T-helper 2 cell treated with Interferon-gamma antibody and Interleukin-4, amounts not matched to agents 5 μg/mL and 100 μg/mL, for 36 hours (primary cell): ENCODE results near the gene ADGRB2.

ENCODE experiments used
- DNase-seq: peaks from one replicate; pipeline ENCODE4 v3.0.0; 2021; ENCODE audit warnings: low spot score
- H3K27ac Mint-ChIP-seq: one replicate; pipeline ENCODE4 v1.8.0; 2021; ENCODE audit warnings: mild to moderate bottlenecking, mixed read lengths
- H3K27me3 Mint-ChIP-seq: one replicate; pipeline ENCODE4 v1.8.0; 2021; ENCODE audit warnings: low read depth, mixed read lengths
- H3K36me3 Mint-ChIP-seq: one replicate; pipeline ENCODE4 v1.8.0; 2021; ENCODE audit warnings: low read depth, mixed read lengths
- H3K4me1 Mint-ChIP-seq: one replicate; pipeline ENCODE4 v1.8.0; 2021; ENCODE audit warnings: low read depth, mixed read lengths
- H3K4me3 Mint-ChIP-seq: one replicate; pipeline ENCODE4 v1.8.0; 2022; ENCODE audit warnings: mild to moderate bottlenecking, moderate library complexity, mixed read lengths
- H3K9me3 Mint-ChIP-seq: one replicate; pipeline ENCODE4 v1.8.0; 2021; ENCODE audit warnings: mixed read lengths

ADGRB2 gene

DNA sequence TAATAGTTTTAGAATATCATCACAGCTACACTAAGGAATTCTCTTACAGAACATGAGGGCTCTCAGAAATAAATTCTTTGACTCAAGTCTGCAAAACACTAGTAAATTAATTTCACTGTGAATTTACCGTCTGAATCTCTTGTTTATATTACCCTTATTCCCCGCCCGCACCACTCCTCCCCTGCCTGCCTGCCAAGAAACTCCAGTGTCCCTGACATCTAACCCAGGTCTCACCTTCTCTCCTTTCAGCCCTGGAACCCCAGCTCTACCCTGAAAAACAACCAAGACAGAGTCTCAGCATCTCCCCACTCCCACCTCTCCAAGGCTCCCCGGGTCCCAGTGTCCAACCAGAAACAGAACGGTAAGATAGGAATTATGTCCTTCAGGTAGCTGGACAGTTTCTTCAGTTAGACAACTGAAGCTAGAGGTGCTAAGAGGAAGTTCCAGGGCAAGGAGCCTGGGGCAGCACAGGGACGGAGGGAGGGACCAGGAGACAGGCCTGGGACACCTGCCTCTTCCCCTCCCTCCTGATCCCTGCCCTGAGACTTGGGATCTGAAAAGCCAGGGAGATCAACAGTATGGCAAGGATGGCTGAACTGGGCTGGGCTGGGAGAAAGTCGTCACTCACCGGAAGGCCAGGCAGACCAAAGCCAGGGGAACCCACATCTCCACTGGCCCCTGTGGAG is 75.8 kb downstream of the ADGRB2 start:
- Mint-ChIP-seq H3K27ac (no peak overlapping the region), H3K4me3 (no peak overlapping the region), H3K27me3 (no peaks in the 10 kb centered on the region), H3K4me1 (no peaks in the 10 kb centered on the region), H3K36me3 (no peaks in the 10 kb centered on the region), H3K9me3 (no peaks in the 10 kb centered on the region)
- DNase-seq = no peak

DNA sequence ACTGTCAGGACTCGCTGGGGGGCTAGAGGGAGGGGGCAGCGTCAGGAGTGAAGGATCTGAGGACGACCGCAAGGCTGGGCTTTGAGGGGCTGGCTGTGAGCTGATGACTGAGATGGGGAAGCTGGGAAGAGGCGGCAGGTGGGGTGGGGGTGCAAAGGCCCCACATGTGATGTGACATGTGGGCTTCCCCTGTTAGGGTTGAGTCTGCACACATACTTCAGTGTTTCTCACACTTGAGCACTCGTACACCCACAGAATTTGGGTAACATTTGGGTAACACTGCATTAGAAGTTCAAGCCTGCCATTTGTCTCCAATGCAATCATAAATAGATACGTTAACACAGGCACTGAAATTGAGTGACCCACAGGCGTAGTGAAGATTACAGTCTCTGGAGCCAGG is 76.5 kb downstream of the ADGRB2 start:
- H3K27me3 Mint-ChIP-seq = no peaks in the 10 kb centered on the region
- no peak overlapping the region for H3K4me3 Mint-ChIP-seq
- H3K36me3 Mint-ChIP-seq = no peaks in the 10 kb centered on the region
- no peaks in the 10 kb centered on the region for H3K4me1 Mint-ChIP-seq
- DNase-seq = no peak
- H3K9me3 Mint-ChIP-seq = no peaks in the 10 kb centered on the region
- no peak overlapping the region for H3K27ac Mint-ChIP-seq

DNA sequence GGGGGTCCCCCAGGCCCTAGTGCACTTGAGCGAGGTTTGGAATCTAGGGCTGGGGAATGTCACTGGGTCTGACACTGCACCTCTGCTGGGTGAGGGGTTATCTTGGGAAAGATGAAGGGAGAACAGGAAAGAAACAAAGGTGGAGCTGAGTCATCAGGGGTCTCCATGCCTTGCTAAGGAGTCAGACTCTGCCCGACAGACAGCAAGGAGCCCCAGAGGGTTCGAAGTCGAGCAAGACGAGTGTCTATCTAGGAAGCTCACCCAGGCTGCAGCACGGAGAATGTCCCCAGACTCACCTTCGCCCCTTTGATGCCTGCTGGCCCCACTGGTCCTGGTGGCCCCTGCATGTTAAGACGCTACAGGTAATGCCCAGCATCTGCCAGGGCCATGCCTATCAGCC is 78.3 kb downstream of the ADGRB2 start:
- no peaks in the 10 kb centered on the region for H3K27me3 Mint-ChIP-seq
- H3K36me3 Mint-ChIP-seq = no peaks in the 10 kb centered on the region
- no peak overlapping the region for H3K27ac Mint-ChIP-seq
- H3K4me1 Mint-ChIP-seq = no peaks in the 10 kb centered on the region
- no peak overlapping the region for H3K4me3 Mint-ChIP-seq
- H3K9me3 Mint-ChIP-seq = no peaks in the 10 kb centered on the region
- DNase-seq = no peak

DNA sequence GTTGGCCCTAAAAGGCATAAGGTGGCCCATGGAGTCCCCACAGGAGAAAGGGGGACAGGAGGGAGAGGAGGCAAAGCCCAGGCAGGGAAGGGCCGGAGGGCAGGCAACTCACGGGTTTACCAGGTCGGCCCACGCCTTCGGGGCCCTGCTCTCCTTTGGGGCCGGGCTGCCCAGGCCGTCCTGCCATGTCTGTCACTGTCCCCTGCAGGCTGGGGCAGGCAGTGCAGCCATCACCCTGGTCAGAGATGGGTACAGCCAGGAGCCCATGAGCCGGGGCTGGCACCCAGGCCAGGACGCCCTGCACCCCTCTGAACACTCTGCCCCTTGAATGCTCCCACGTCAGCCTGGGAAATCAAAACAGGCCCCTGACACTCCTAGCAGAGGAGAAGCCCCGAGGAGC is 80.1 kb downstream of the ADGRB2 start:
- no peak for DNase-seq
- Mint-ChIP-seq H3K27ac (no peak overlapping the region), H3K36me3 (no peaks in the 10 kb centered on the region)

DNA sequence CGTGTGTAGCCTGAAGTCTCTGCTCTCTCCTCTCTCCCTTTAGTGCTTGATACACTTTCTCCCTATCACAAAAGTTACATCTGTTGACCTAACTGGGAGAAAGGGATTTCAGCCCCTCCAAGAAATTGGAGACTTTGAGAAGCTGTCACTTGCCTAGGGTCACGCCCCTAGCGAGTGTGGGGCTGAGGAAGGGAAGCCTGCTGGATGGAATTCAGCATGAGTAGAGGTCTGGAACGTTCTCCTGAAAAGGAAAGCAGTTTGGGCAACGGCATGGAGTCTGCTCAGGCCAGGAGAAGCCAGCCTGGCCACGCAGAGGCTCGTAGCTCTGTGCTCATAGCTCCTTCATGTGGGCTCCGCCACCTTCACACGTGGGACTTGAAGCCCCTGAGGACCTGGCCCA is 82.7 kb downstream of the ADGRB2 start:
- H3K27me3 Mint-ChIP-seq = no peaks in the 10 kb centered on the region
- no peak for DNase-seq
- H3K36me3 Mint-ChIP-seq = no peaks in the 10 kb centered on the region
- H3K27ac Mint-ChIP-seq = no peak overlapping the region
- H3K9me3 Mint-ChIP-seq = no peaks in the 10 kb centered on the region
- no peak overlapping the region for H3K4me3 Mint-ChIP-seq
- H3K4me1 Mint-ChIP-seq = no peaks in the 10 kb centered on the region

More for the DNA sequence above, 80.1 kb downstream of the ADGRB2 start:
- no peaks in the 10 kb centered on the region for H3K27me3 Mint-ChIP-seq
- H3K4me1 Mint-ChIP-seq = no peaks in the 10 kb centered on the region
- no peak overlapping the region for H3K4me3 Mint-ChIP-seq
- H3K9me3 Mint-ChIP-seq = no peaks in the 10 kb centered on the region

DNA sequence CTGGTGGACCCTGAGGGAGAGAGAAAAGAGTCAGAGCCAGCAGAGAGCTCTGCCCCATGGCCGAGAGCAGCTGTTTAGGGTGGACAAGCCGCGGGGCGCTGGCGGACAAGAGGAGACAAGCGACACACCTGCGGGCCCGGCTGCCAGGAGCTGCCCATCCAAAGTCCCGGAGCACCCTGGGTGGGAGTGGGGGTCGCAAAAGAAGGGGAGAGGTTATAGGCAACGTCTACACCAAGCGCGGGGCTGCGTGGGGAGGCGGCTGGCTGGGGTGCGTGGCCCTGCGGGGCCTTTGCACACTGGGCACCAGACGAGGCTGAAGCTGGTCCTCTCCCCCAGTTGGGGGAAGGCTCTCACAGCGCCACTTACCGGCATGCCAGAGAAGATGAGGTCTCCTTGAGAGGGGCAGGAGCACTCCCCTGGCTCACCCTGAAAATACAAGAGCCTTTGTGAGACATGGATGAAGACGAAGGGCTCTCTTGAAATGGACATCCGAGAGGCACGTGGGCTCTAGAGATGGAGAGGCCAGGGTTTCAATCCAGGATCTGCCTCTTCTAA is 84.4 kb downstream of the ADGRB2 start:
- H3K4me3 Mint-ChIP-seq = no peak overlapping the region
- H3K36me3 Mint-ChIP-seq = no peaks in the 10 kb centered on the region
- no peaks in the 10 kb centered on the region for H3K9me3 Mint-ChIP-seq
- DNase-seq = no peak
- H3K4me1 Mint-ChIP-seq = no peaks in the 10 kb centered on the region
- H3K27me3 Mint-ChIP-seq = no peaks in the 10 kb centered on the region
- no peak overlapping the region for H3K27ac Mint-ChIP-seq

DNA sequence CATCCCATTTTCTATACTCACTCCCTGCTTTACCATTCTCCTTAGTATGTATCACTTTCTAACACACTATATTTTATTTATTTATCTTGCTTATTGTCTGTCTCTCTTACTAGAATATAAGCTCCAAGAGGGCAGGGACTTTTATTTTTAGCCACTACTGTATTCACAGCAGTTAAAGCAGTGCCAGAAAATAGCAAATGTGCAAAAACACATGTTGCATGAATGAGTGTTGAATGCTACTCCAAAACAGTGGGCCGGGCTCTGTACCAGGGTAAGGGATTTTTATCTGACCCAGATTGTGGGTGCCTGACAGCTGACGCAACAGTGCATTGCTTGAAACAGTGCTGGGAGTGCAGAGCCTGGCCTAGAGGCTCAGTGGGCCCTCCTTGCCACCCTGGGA is 85.0 kb downstream of the ADGRB2 start:
- Mint-ChIP-seq H3K27ac (no peak overlapping the region), H3K4me1 (no peaks in the 10 kb centered on the region), H3K27me3 (no peaks in the 10 kb centered on the region), H3K4me3 (no peak overlapping the region), H3K36me3 (no peaks in the 10 kb centered on the region), H3K9me3 (no peaks in the 10 kb centered on the region)
- no peak for DNase-seq

DNA sequence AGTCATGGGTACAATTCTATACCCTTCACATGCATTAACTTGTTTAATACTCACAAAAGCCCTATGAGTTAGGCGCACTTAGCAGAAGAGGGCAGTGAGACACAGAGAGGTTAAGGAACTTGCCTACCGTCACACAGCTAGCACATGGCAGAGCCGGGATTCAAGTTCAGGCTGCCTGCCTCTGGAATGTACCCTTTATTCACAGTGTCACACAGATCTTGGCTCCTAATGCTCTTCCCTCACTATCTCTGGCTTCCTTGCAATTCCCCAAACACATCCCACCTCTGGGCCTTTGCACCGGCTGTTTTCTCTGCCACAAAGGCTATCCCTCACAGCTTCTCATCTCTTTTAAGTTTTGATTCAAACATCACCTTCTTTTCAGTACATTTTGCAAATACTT is 85.5 kb downstream of the ADGRB2 start:
- H3K36me3 Mint-ChIP-seq = no peaks in the 10 kb centered on the region
- no peaks in the 10 kb centered on the region for H3K27me3 Mint-ChIP-seq
- H3K4me1 Mint-ChIP-seq = no peaks in the 10 kb centered on the region
- no peak overlapping the region for H3K4me3 Mint-ChIP-seq
- no peak overlapping the region for H3K27ac Mint-ChIP-seq
- H3K9me3 Mint-ChIP-seq = no peaks in the 10 kb centered on the region
- no peak for DNase-seq

DNA sequence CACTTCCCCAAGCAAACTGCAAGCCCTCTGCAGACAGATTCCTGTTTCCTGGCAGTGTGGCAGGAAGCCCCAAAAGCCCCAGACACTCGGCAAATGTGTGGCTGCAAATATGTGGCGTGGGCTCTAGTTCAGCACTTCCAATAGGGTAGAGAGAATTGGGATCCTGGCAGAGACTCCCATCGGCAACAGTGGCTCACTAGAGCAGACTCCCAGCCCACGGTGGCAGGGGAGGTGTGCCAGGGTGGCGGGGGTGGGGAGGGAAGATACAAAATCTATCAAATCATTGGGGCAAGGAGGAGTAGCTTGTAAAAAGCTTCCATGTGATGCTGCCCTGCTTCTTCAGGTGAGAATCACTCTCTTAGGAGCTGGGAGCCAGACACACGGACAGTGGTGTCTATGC is 86.2 kb downstream of the ADGRB2 start:
- Mint-ChIP-seq H3K36me3 (no peaks in the 10 kb centered on the region), H3K27ac (no peak overlapping the region), H3K4me1 (no peaks in the 10 kb centered on the region), H3K4me3 (no peak overlapping the region), H3K9me3 (no peaks in the 10 kb centered on the region), H3K27me3 (no peaks in the 10 kb centered on the region)
- no peak for DNase-seq

DNA sequence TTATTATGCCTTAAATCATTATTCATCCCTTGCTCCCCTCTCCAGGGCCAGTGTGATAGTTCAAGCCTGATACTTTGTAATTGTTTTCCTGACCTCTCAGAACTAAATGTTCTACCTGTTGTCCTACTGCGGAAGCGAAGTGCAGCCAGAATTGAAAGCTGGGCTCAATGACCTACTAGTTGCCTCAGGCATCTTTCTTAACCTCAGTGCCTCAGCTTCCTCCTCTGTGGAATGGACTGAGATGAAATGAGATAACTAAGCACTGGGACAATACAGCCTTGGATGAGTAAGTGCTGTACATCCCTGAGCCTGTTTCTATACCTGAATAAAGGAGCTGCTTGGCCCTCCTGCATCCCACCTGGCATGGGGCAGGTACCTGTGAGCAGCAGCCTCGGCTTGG is 86.7 kb downstream of the ADGRB2 start:
- Mint-ChIP-seq H3K27me3 (no peaks in the 10 kb centered on the region), H3K4me1 (no peaks in the 10 kb centered on the region), H3K4me3 (no peak overlapping the region), H3K27ac (no peak overlapping the region), H3K36me3 (no peaks in the 10 kb centered on the region), H3K9me3 (no peaks in the 10 kb centered on the region)
- DNase-seq = no peak
